SK-N-SH (cell line): ENCODE results near the gene TMEM143. TPM values are rescaled to one million over a fixed set of nuclear protein-coding genes. Genes with fewer than 3 reads are reported as not detected.

Source experiments
- CTCF ChIA-PET: fragments of 300-600, 350-600 bp; formaldehyde crosslinking; extraction: SDS; loops from one replicate; lab custom pipeline; 2021; lab: Yijun Ruan, JAX
- POLR2A ChIA-PET: fragments of 350-600 bp; sonication (Branson Sonifier 250); formaldehyde crosslinking; extraction: SDS; loops from one replicate; lab custom pipeline; 2020; ENCODE audit warnings: antibody characterized with exemption, inconsistent platforms; lab: Yijun Ruan, JAX
- DNase-seq: peaks from one replicate; pipeline ENCODE4 v3.0.0; 2012
- H2AFZ ChIP-seq: fragments of 200-600 bp; sonication (generic); 2 replicates; pipeline ENCODE4 v1.8.1; 2016; ENCODE audit warnings: antibody characterized with exemption, mild to moderate bottlenecking, low read depth
- H3F3A ChIP-seq: fragments of 200-600 bp; sonication (generic); replicated peaks from 2 replicates; pipeline ENCODE3; 2016; ENCODE audit warnings: antibody characterized with exemption, mild to moderate bottlenecking; ENCODE audit not compliant: insufficient read depth
- H3K27ac ChIP-seq, 2 experiments: fragments of 200-500 bp in 1 of 2; fragments of 200-600 bp in 1 of 2; sonication (Bioruptor generic) in 1 of 2; sonication (generic), shearing (Covaris generic) in 1 of 2; 2 replicates each; pipeline versions ENCODE4 v1.5.1 to v1.6.1; 2014 to 2016; ENCODE audit warnings: low read depth in 2 of 2, inconsistent platforms in 1 of 2, low read length in 1 of 2, mild to moderate bottlenecking in 1 of 2, mixed read lengths in 1 of 2
- H3K27me3 ChIP-seq: fragments of 200-600 bp; sonication (generic), shearing (Covaris generic); 2 replicates; pipeline ENCODE4 v1.6.1; 2016; ENCODE audit warnings: mixed run types; ENCODE audit not compliant: insufficient read depth
- H3K36me3 ChIP-seq, 2 experiments: fragments of 200-500 bp in 1 of 2; fragments of 200-600 bp in 1 of 2; sonication (Bioruptor generic) in 1 of 2; sonication (generic) in 1 of 2; replicated peaks in 1 of 2; 2 replicates each; pipeline versions ENCODE3 to v1.5.1; 2014 to 2016; ENCODE audit warnings: low read length in 1 of 2, mild to moderate bottlenecking in 1 of 2; ENCODE audit not compliant: insufficient read depth in 2 of 2, control insufficient read depth in 1 of 2
- H3K4me1 ChIP-seq, 2 experiments: fragments of 200-500 bp in 1 of 2; fragments of 200-600 bp in 1 of 2; sonication (Bioruptor generic) in 1 of 2; sonication (generic), shearing (Covaris generic) in 1 of 2; 2 replicates each; pipeline versions ENCODE4 v1.5.1 to v1.6.1; 2014 to 2016; ENCODE audit warnings: low read depth in 1 of 2, low read length in 1 of 2, mixed run types in 1 of 2; ENCODE audit not compliant: insufficient read depth in 2 of 2, control insufficient read depth in 1 of 2
- H3K4me2 ChIP-seq: fragments of 200-600 bp; sonication (generic), shearing (Covaris generic); 2 replicates; pipeline ENCODE4 v1.6.1; 2017; ENCODE audit warnings: mixed run types
- H3K4me3 ChIP-seq, 2 experiments: fragments of 200-500 bp in 1 of 2; fragments of 200-600 bp in 1 of 2; sonication (Bioruptor generic) in 1 of 2; sonication (generic), shearing (Covaris generic) in 1 of 2; 2 replicates each; pipeline versions ENCODE4 v1.5.1 to v1.8.1; 2014 to 2016; ENCODE audit warnings: low read depth in 2 of 2, inconsistent platforms in 1 of 2, low read length in 1 of 2, mild to moderate bottlenecking in 1 of 2, mixed read lengths in 1 of 2, moderate library complexity in 1 of 2
- H3K79me2 ChIP-seq: fragments of 200-600 bp; sonication (generic); 2 replicates; pipeline ENCODE4 v1.8.1; 2017; ENCODE audit warnings: mild to moderate bottlenecking; ENCODE audit not compliant: insufficient read depth
- H3K9ac ChIP-seq: fragments of 200-600 bp; sonication (generic); 2 replicates; pipeline ENCODE4 v1.6.1; 2017; ENCODE audit warnings: mixed run types
- H3K9me2 ChIP-seq: fragments of 200-600 bp; sonication (generic); 2 replicates; pipeline ENCODE4 v1.6.1; 2017; ENCODE audit warnings: mixed run types
- H3K9me3 ChIP-seq: fragments of 200-600 bp; sonication (generic); 2 replicates; pipeline ENCODE4 v1.6.1; 2017; ENCODE audit warnings: mixed run types, mild to moderate bottlenecking, moderate library complexity
- H4K20me1 ChIP-seq: fragments of 200-600 bp; sonication (generic); 2 replicates; pipeline ENCODE4 v1.6.1; 2017; ENCODE audit warnings: mild to moderate bottlenecking, mixed run types; ENCODE audit not compliant: insufficient read depth
- ELF1 ChIP-seq: IDR thresholded peaks from 2 replicates; pipeline ENCODE4 v1.4.0; 2012
- EZH2phosphoT487 ChIP-seq: fragments of 200-600 bp; sonication (generic); IDR thresholded peaks from 2 replicates; pipeline ENCODE4 v1.6.1; 2017; ENCODE audit warnings: low read depth, mixed run types, mild to moderate bottlenecking, antibody characterized with exemption, moderate library complexity, borderline replicate concordance
- FOSL2 ChIP-seq: IDR thresholded peaks from 2 replicates; pipeline ENCODE4 v1.4.0; 2012; ENCODE audit warnings: low read depth, mild to moderate bottlenecking, moderate library complexity, borderline replicate concordance
- FOXM1 ChIP-seq: IDR thresholded peaks from 2 replicates; pipeline ENCODE4 v1.4.0; 2012; ENCODE audit warnings: low read depth, mild to moderate bottlenecking
- MXI1 ChIP-seq: IDR thresholded peaks from 2 replicates; pipeline ENCODE4 v1.6.1; 2012; ENCODE audit warnings: mild to moderate bottlenecking, low read depth, low read length, improper control_type of control experiment
- NFIC ChIP-seq: IDR thresholded peaks from 2 replicates; pipeline ENCODE4 v1.4.0; 2012; ENCODE audit warnings: borderline replicate concordance
- NRF1 ChIP-seq: IDR thresholded peaks from 2 replicates; pipeline ENCODE4 v1.6.1; 2012; ENCODE audit warnings: low read depth, mild to moderate bottlenecking, low read length
- POLR2AphosphoS5 ChIP-seq: IDR thresholded peaks from 2 replicates; pipeline ENCODE4 v1.6.1; 2012; ENCODE audit warnings: low read depth, low read length
- RXRA ChIP-seq: IDR thresholded peaks from 2 replicates; pipeline ENCODE4 v1.4.0; 2012; ENCODE audit warnings: low read depth, mild to moderate bottlenecking, borderline replicate concordance
- SIN3A ChIP-seq: IDR thresholded peaks from 2 replicates; pipeline ENCODE4 v1.6.1; 2012; ENCODE audit warnings: low read depth, mild to moderate bottlenecking, low read length, moderate library complexity, borderline replicate concordance
- SMC3 ChIP-seq: IDR thresholded peaks from 2 replicates; pipeline ENCODE4 v1.6.1; 2012; ENCODE audit warnings: low read depth, low read length, improper control_type of control experiment
- TCF12 ChIP-seq: IDR thresholded peaks from 2 replicates; pipeline ENCODE4 v1.4.0; 2012
- TEAD4 ChIP-seq: IDR thresholded peaks from 2 replicates; pipeline ENCODE4 v1.4.0; 2012; ENCODE audit warnings: mild to moderate bottlenecking, borderline replicate concordance; ENCODE audit not compliant: insufficient read depth
- YY1 ChIP-seq: IDR thresholded peaks from 2 replicates; pipeline ENCODE4 v1.4.0; 2012; ENCODE audit warnings: low read depth, mild to moderate bottlenecking
- WGBS: methylation state at CpG from one replicate; pipeline ENCODE4 v1.1.6; 2017; ENCODE audit warnings: low lambda C conversion rate; 5-methylcytosine and 5-hydroxymethylcytosine counted together
- polyA plus RNA-seq, 3 experiments: library from polyadenylated mRNA; depleted of rRNA; stranded (reverse); fragments of >200 nt; gene quantifications; 2 replicates each; pipeline ENCODE4 v1.2.3, GENCODE V29; 2012
- TF ChIP-seq, protein P1 (sequence below): IDR thresholded peaks from 2 replicates; pipeline ENCODE4 v1.4.0; 2012; ENCODE audit warnings: low read depth
- TF ChIP-seq, protein P2 (sequence below): IDR thresholded peaks from 2 replicates; pipeline ENCODE4; 2012
- TF ChIP-seq, protein P3 (sequence below): fragments of 200-600 bp; sonication (generic); IDR thresholded peaks from 2 replicates; pipeline ENCODE4 v1.6.1; 2017; ENCODE audit warnings: antibody characterized with exemption, mild to moderate bottlenecking, moderate library complexity
- TF ChIP-seq, protein P4 (sequence below): IDR thresholded peaks from 2 replicates; pipeline ENCODE4 v1.4.0; 2012; ENCODE audit warnings: low read depth, borderline replicate concordance
- TF ChIP-seq, protein P5 (sequence below): fragments of 150-350 bp; IDR thresholded peaks from 2 replicates; pipeline ENCODE4 v1.6.1; 2017; ENCODE audit warnings: antibody characterized with exemption, low read length, low read depth, borderline replicate concordance

TMEM143 gene
- polyA plus RNA-seq, 1 of the 3 experiments (the other 2 are of a cell fraction): 21.9 TPM

DNA sequence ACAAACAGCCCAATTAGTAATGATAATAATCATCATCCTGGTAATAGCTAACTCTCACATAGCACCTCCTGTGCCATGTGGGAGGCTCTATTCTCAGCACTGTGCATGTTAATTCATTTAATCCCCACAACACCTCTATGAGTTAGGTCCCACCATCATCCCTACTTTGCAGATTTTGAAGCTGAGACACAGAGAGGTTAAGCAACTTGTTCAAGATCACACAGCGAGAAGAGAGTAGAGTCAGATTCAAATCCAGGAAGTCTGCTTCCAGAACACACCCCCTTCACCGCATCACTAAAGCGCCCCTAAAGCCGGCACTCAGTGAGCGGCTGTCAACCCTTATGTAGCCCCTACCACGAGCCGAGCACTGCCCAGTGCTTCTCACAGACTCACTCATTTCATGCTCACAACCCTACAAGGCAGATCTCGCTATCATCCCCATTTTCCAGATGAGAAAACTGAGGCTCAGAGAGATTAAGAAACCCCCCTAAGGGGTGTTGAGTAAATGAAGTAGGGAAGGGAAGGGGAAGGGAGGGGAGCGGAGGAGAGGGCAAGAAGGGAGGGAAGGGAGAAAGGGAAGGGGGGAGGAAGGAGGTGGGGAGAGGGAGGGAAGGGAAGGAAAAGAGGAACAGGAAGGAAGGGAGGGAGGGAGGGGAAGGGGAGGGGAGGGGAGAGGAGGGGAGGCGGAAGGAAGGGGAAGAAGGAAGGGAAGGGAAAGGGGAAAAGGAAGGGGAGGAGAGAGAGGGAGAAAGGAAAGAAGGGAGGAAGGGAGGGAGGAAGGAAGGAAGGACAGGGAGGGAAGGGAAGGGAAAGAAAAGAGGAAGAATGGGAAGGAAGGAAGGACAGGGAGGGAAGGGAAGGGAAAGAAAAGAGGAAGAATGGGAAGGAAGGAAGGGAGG lies 22.0 kb downstream of the TMEM143 start:
- Histone ChIP-seq H3K9ac (no peak overlapping the region), H2AFZ (no peak overlapping the region), H3K27me3 (no peaks in the 10 kb centered on the region), H3K79me2 (no peaks in the 10 kb centered on the region), H3K27ac (no peak overlapping the region), H3K36me3 (no peaks in the 10 kb centered on the region), H4K20me1 (no peaks in the 10 kb centered on the region), H3K4me3 (no peak overlapping the region), H3K4me2 (no peak overlapping the region), H3K4me1 (no peaks in the 10 kb centered on the region), H3K9me2 (no peaks in the 10 kb centered on the region), H3F3A (no peaks in the 10 kb centered on the region), H3K9me3 (no peaks in the 10 kb centered on the region)
- TF ChIP-seq, protein P1, sequence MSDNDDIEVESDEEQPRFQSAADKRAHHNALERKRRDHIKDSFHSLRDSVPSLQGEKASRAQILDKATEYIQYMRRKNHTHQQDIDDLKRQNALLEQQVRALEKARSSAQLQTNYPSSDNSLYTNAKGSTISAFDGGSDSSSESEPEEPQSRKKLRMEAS: no peak
- no peak for TF ChIP-seq MXI1
- TF ChIP-seq, protein P2, sequence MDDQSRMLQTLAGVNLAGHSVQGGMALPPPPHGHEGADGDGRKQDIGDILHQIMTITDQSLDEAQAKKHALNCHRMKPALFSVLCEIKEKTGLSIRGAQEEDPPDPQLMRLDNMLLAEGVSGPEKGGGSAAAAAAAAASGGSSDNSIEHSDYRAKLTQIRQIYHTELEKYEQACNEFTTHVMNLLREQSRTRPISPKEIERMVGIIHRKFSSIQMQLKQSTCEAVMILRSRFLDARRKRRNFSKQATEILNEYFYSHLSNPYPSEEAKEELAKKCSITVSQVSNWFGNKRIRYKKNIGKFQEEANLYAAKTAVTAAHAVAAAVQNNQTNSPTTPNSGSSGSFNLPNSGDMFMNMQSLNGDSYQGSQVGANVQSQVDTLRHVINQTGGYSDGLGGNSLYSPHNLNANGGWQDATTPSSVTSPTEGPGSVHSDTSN: no peak
- ChIA-PET CTCF (interaction anchor here (0.5 to 3.7 kb wide), 7 partner anchors 9 to 267 kb away, joined by 3 to 14 read pairs (median 3); partner anchors contain the start of gene KDELR1), POLR2A (no interaction called here)
- WGBS: 94% methylated on average over 10 of the region's 10 CpGs
- no peak for DNase-seq

DNA sequence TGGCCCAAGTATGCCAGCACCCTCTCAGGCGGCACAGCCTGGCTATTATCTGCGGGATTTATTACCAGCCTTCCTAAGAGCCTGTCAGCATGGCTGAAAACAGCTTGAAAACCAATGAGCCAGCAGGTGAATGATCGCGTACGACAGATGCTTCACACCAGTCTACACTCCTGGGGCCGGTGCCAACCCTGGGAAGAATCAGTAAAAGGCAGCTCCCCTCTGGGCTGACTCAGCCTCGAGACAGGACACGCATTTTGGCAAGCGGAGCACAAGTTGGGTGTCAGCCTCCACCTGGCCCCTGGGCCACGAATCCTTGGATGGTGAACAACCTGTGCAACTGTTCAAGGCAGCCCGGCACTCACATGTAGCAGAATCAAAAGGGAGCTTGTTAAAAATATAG lies 22.7 kb downstream of the TMEM143 start:
- ChIA-PET CTCF (interaction anchor here (0.5 to 3.7 kb wide), 8 partner anchors 10 to 268 kb away, joined by 3 to 14 read pairs (median 3); partner anchors contain the start of genes KDELR1, SYNGR4 and TMEM143), POLR2A (interaction anchor here (0.7 kb wide), 1 partner anchor 272 kb away, joined by 3 read pairs; no protein-coding TSS in a partner anchor)
- H3F3A ChIP-seq: no peaks in the 10 kb centered on the region
- peak; percentile 24 for DNase-seq
- no peaks in the 10 kb centered on the region for H3K9me3 ChIP-seq
- H4K20me1 ChIP-seq: no peaks in the 10 kb centered on the region
- no peaks in the 10 kb centered on the region for H3K9me2 ChIP-seq
- no peak overlapping the region for H2AFZ ChIP-seq
- H3K4me1 ChIP-seq: no peaks in the 10 kb centered on the region
- no peak overlapping the region for H3K9ac ChIP-seq
- no peak overlapping the region for H3K27ac ChIP-seq
- WGBS: 65% methylated on average over 11 of the region's 11 CpGs
- H3K79me2 ChIP-seq: no peaks in the 10 kb centered on the region
- no peaks in the 10 kb centered on the region for H3K36me3 ChIP-seq
- no peaks in the 10 kb centered on the region for H3K27me3 ChIP-seq
- H3K4me3 ChIP-seq: no peak overlapping the region
- H3K4me2 ChIP-seq: no peak overlapping the region
- TF ChIP-seq, protein P2: peak; percentile 56
- TF ChIP-seq SMC3 (no peak), ELF1 (no peak), RXRA (no peak), NFIC (peak; percentile 49; the same call in 1 of the 2 replicates), FOSL2 (peak; percentile 35; the same call in 1 of the 2 replicates), TCF12 (peak; percentile 39), FOXM1 (no peak), TEAD4 (no peak), POLR2AphosphoS5 (no peak), NRF1 (no peak), EZH2phosphoT487 (no peak), YY1 (no peak), SIN3A (no peak)
- TF ChIP-seq, protein P3, sequence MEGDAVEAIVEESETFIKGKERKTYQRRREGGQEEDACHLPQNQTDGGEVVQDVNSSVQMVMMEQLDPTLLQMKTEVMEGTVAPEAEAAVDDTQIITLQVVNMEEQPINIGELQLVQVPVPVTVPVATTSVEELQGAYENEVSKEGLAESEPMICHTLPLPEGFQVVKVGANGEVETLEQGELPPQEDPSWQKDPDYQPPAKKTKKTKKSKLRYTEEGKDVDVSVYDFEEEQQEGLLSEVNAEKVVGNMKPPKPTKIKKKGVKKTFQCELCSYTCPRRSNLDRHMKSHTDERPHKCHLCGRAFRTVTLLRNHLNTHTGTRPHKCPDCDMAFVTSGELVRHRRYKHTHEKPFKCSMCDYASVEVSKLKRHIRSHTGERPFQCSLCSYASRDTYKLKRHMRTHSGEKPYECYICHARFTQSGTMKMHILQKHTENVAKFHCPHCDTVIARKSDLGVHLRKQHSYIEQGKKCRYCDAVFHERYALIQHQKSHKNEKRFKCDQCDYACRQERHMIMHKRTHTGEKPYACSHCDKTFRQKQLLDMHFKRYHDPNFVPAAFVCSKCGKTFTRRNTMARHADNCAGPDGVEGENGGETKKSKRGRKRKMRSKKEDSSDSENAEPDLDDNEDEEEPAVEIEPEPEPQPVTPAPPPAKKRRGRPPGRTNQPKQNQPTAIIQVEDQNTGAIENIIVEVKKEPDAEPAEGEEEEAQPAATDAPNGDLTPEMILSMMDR: no peak
- TF ChIP-seq, protein P4, sequence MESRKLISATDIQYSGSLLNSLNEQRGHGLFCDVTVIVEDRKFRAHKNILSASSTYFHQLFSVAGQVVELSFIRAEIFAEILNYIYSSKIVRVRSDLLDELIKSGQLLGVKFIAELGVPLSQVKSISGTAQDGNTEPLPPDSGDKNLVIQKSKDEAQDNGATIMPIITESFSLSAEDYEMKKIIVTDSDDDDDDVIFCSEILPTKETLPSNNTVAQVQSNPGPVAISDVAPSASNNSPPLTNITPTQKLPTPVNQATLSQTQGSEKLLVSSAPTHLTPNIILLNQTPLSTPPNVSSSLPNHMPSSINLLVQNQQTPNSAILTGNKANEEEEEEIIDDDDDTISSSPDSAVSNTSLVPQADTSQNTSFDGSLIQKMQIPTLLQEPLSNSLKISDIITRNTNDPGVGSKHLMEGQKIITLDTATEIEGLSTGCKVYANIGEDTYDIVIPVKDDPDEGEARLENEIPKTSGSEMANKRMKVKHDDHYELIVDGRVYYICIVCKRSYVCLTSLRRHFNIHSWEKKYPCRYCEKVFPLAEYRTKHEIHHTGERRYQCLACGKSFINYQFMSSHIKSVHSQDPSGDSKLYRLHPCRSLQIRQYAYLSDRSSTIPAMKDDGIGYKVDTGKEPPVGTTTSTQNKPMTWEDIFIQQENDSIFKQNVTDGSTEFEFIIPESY: no peak
- TF ChIP-seq, protein P5, sequence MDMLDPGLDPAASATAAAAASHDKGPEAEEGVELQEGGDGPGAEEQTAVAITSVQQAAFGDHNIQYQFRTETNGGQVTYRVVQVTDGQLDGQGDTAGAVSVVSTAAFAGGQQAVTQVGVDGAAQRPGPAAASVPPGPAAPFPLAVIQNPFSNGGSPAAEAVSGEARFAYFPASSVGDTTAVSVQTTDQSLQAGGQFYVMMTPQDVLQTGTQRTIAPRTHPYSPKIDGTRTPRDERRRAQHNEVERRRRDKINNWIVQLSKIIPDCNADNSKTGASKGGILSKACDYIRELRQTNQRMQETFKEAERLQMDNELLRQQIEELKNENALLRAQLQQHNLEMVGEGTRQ: no peak
